HG03439 (cell line): Measurements from ENCODE around the gene TMBIM1.

Experiments used
- ATAC-seq: cut with Tn5 transposase; IDR thresholded peaks from one replicate; pipeline ENCODE4 v1.9.1; 2021; ENCODE audit warnings: mild to moderate bottlenecking, moderate library complexity; ENCODE audit not compliant: unreplicated experiment

Gene TMBIM1

GRCh38 chr2:218259099-218259961, 33.0 kb downstream of the TMBIM1 start:
- ATAC-seq = no peak

- peak; percentile 63 for ATAC-seq
These were observed 34.8 kb downstream of the TMBIM1 start for GRCh38 chr2:218257390-218257981.

- no peak for ATAC-seq
These were observed 35.5 kb downstream of the TMBIM1 start for GRCh38 chr2:218256612-218257350.

GRCh38 chr2:218255446-218255845, 36.9 kb downstream of the TMBIM1 start:
- no peak for ATAC-seq

- ATAC-seq = no peak
These were observed 39.1 kb downstream of the TMBIM1 start for GRCh38 chr2:218253232-218253625.

- no peak for ATAC-seq
These were observed 39.6 kb downstream of the TMBIM1 start for GRCh38 chr2:218252509-218253231.

- no peak for ATAC-seq
These were observed 42.6 kb downstream of the TMBIM1 start for GRCh38 chr2:218249691-218250090.

- no peak for ATAC-seq
These were observed 47.1 kb downstream of the TMBIM1 start for GRCh38 chr2:218245214-218245613.

- ATAC-seq = no peak
These were observed 47.6 kb downstream of the TMBIM1 start for GRCh38 chr2:218244665-218245064.

- ATAC-seq = no peak
These were observed 48.1 kb downstream of the TMBIM1 start for GRCh38 chr2:218244204-218244603.

GRCh38 chr2:218238887-218239286, 53.4 kb downstream of the TMBIM1 start:
- no peak for ATAC-seq

GRCh38 chr2:218236829-218237228, 55.5 kb downstream of the TMBIM1 start:
- no peak for ATAC-seq

- no peak for ATAC-seq
These were observed 57.3 kb downstream of the TMBIM1 start for GRCh38 chr2:218235017-218235416.

- no peak for ATAC-seq
These were observed 57.8 kb downstream of the TMBIM1 start for GRCh38 chr2:218234521-218234920.

GRCh38 chr2:218233543-218233942, 58.8 kb downstream of the TMBIM1 start:
- ATAC-seq = no peak

GRCh38 chr2:218230882-218231281, 61.4 kb downstream of the TMBIM1 start:
- ATAC-seq = no peak

GRCh38 chr2:218229851-218230250, 62.5 kb downstream of the TMBIM1 start:
- no peak for ATAC-seq

- ATAC-seq = peak; percentile 85
These were observed 63.1 kb downstream of the TMBIM1 start for GRCh38 chr2:218229239-218229638.

- ATAC-seq = no peak
These were observed 63.8 kb downstream of the TMBIM1 start for GRCh38 chr2:218228366-218229090.

- ATAC-seq = no peak
These were observed 65.4 kb downstream of the TMBIM1 start for GRCh38 chr2:218226903-218227302.
